Endothelial cell of umbilical vein (primary cell): ENCODE measurements around the gene MPG. TPM values are rescaled to one million over a fixed set of nuclear protein-coding genes. Genes with fewer than 3 reads are reported as not detected.

ENCODE experiments used
- BruUV-seq: library from RNA; stranded (reverse); fragments of 400-500 nt; replicated peaks from 2 replicates; lab custom pipeline; 2021; lab: Mats Ljungman, UMichigan
- CTCF ChIA-PET: fragments of 300-600, 350-600 bp; sonication (Branson Sonifier 250); formaldehyde crosslinking; loops from one replicate; lab custom pipeline; 2021; ENCODE audit warnings: antibody characterized with exemption, inconsistent platforms; lab: Charles Lee
- POLR2A ChIA-PET: fragments of 300-600, 350-600 bp; sonication (Branson Sonifier 250); formaldehyde crosslinking; loops from one replicate; lab custom pipeline; 2021; ENCODE audit warnings: antibody characterized with exemption, inconsistent platforms; lab: Charles Lee
- DNase-seq: peaks from one replicate; pipeline ENCODE4 v3.0.0-alpha.2; 2011; ENCODE audit warnings: low read depth, low spot score
- FAIRE-seq: peaks from 2 replicates; lab custom pipeline; 2011; peaks lifted over from hg19 to GRCh38; lab: Jason Lieb, UNC
- H2AFZ ChIP-seq: 2 replicates; pipeline ENCODE4 v1.6.0; 2012; ENCODE audit warnings: low read depth, low read length, control low read depth, inconsistent platforms
- H3K27ac ChIP-seq: 2 replicates; pipeline ENCODE4 v1.5.1; 2011; ENCODE audit warnings: low read depth, mild to moderate bottlenecking, control low read depth, low read length, moderate library complexity; ENCODE audit not compliant: insufficient read depth
- H3K27me3 ChIP-seq, 2 experiments: 2 replicates each; pipeline versions ENCODE4 v1.6.0 to v1.6.1; 2011; ENCODE audit warnings: low read length in 2 of 2, mixed read lengths in 1 of 2; ENCODE audit not compliant: control insufficient read depth in 2 of 2, insufficient read depth in 2 of 2
- H3K36me3 ChIP-seq, 2 experiments: 2 replicates in 1 of 2; 3 replicates in 1 of 2; pipeline ENCODE4 v1.5.1; 2011; ENCODE audit warnings: low read length in 2 of 2, mild to moderate bottlenecking in 1 of 2, moderate library complexity in 1 of 2; ENCODE audit not compliant: control insufficient read depth in 2 of 2, insufficient read depth in 2 of 2; ENCODE audit errors: extremely low read depth in 1 of 2
- H3K4me1 ChIP-seq: 3 replicates; pipeline ENCODE4 v1.5.1; 2011; ENCODE audit warnings: mild to moderate bottlenecking, low read length; ENCODE audit not compliant: control insufficient read depth, insufficient read depth; ENCODE audit errors: extremely low read depth
- H3K4me2 ChIP-seq: 2 replicates; pipeline ENCODE4 v1.6.1; 2011; ENCODE audit warnings: low read length, control low read depth, mixed read lengths; ENCODE audit not compliant: insufficient read depth
- H3K4me3 ChIP-seq, 3 experiments: fragments of 200-600 bp in 1 of 3; sonication (generic), shearing (Covaris generic) in 1 of 3; replicated peaks in 1 of 3; 2 replicates each; pipeline ENCODE4 v1.5.1; 2011 to 2016; ENCODE audit warnings: control low read depth in 3 of 3, low read length in 3 of 3, mild to moderate bottlenecking in 2 of 3, inconsistent platforms in 1 of 3, low read depth in 1 of 3, moderate library complexity in 1 of 3; ENCODE audit not compliant: insufficient read depth in 1 of 3
- H3K79me2 ChIP-seq: 2 replicates; pipeline ENCODE4 v1.6.0; 2012; ENCODE audit warnings: low read length, inconsistent platforms; ENCODE audit not compliant: control insufficient read depth, insufficient read depth
- H3K9ac ChIP-seq: replicated peaks from 2 replicates; pipeline ENCODE3; 2011; ENCODE audit warnings: low read length, control low read depth; ENCODE audit not compliant: insufficient read depth; ENCODE audit errors: extremely low read depth
- H3K9me1 ChIP-seq: replicated peaks from 3 replicates; pipeline ENCODE4 v1.6.0; 2011; ENCODE audit warnings: mild to moderate bottlenecking, low read length; ENCODE audit not compliant: control insufficient read depth, insufficient read depth; ENCODE audit errors: extremely low read depth
- H3K9me3 ChIP-seq: replicated peaks from 2 replicates; pipeline ENCODE4 v1.5.1; 2012; ENCODE audit warnings: low read length, inconsistent platforms; ENCODE audit not compliant: control insufficient read depth, insufficient read depth
- H4K20me1 ChIP-seq: replicated peaks from 2 replicates; pipeline ENCODE3; 2011; ENCODE audit warnings: mild to moderate bottlenecking, low read length; ENCODE audit not compliant: control insufficient read depth, insufficient read depth; ENCODE audit errors: extremely low read depth
- CTCF ChIP-seq, 2 donors: IDR thresholded peaks; 1 replicate in 1 of 2; 2 replicates in 1 of 2; pipeline ENCODE4 v1.5.1; 2011; ENCODE audit warnings: low read length in 2 of 2, mild to moderate bottlenecking in 2 of 2, moderate library complexity in 2 of 2, control low read depth in 1 of 2, inconsistent platforms in 1 of 2, low read depth in 1 of 2; ENCODE audit not compliant: insufficient read depth in 1 of 2; ENCODE audit errors: extremely low read depth in 1 of 2
- EZH2 ChIP-seq: IDR thresholded peaks from 2 replicates; pipeline ENCODE4 v1.6.1; 2012; ENCODE audit warnings: borderline replicate concordance, low read depth, mild to moderate bottlenecking, moderate library complexity, low read length, inconsistent platforms; ENCODE audit not compliant: severe bottlenecking
- FOS ChIP-seq: IDR thresholded peaks from 2 replicates; pipeline ENCODE4 v1.6.1; 2011; ENCODE audit warnings: mild to moderate bottlenecking, low read length, moderate library complexity, borderline replicate concordance; ENCODE audit not compliant: insufficient read depth
- GATA2 ChIP-seq: IDR thresholded peaks from 2 replicates; pipeline ENCODE4 v1.7.0; 2011; ENCODE audit warnings: low read depth, mild to moderate bottlenecking, moderate library complexity, mixed read lengths, low read length; ENCODE audit not compliant: insufficient read length, insufficient read depth
- JUN ChIP-seq: IDR thresholded peaks from 2 replicates; pipeline ENCODE4 v1.6.1; 2011; ENCODE audit warnings: borderline replicate concordance, low read depth; ENCODE audit not compliant: insufficient read length, insufficient read depth
- MAX ChIP-seq: IDR thresholded peaks from 2 replicates; pipeline ENCODE4 v1.6.1; 2011; ENCODE audit not compliant: insufficient read depth, insufficient read length
- MYC ChIP-seq: IDR thresholded peaks from one replicate; pipeline ENCODE4 v1.6.1; 2011; ENCODE audit warnings: mild to moderate bottlenecking, low read depth, low read length
- POLR2A ChIP-seq: IDR thresholded peaks from 2 replicates; pipeline ENCODE4 v1.6.1; 2012; ENCODE audit warnings: low read depth, mild to moderate bottlenecking, control low read depth, low read length
- POLR2AphosphoS5 ChIP-seq: IDR thresholded peaks from 2 replicates; pipeline ENCODE4 v1.6.1; 2012; ENCODE audit warnings: low read depth, mild to moderate bottlenecking, control low read depth, low read length, moderate library complexity; ENCODE audit not compliant: insufficient read depth
- dilution Hi-C: fragments of 300-500 bp; cut with MboI; formaldehyde crosslinking; loops from one replicate; pipeline ENCODE4 v1.15.0; 2019; ENCODE audit warnings: low sequenced_read_pairs; ENCODE audit not compliant: extremely low pct_ligation_motif_present
- intact Hi-C: fragments of 100-400 bp; cut with micrococcal nuclease; formaldehyde crosslinking; loops from one replicate; pipeline ENCODE4 v1.10.0; 2022
- polyA plus RNA-seq, 4 experiments: library from polyadenylated mRNA; depleted of rRNA in 3 of 4; stranded (reverse) in 3 of 4; unstranded in 1 of 4; fragments of >200 nt; gene quantifications; 2 replicates each; pipeline versions ENCODE4 v1.2.1 to v1.2.3, GENCODE V29; 2011 to 2012; ENCODE audit warnings: missing spikeins in 1 of 4
- total RNA-seq: library from RNA; stranded (reverse); gene quantifications from 2 replicates; pipeline ENCODE4 v1.2.3, GENCODE V29; 2021

MPG gene
- total and polyA plus RNA-seq, 2 donors (not counting 3 experiments of a cell fraction or from before 2014, with no cell fraction given), result 70.5 to 140 TPM

GRCh38 chr16:44655-45054 lies 33.4 kb upstream of the MPG start:
- FAIRE-seq (no peak), DNase-seq (no peak)
- TF ChIP-seq MYC, result no peak
- no peak for TF ChIP-seq POLR2AphosphoS5
- TF ChIP-seq EZH2, result no peak
- no peak for TF ChIP-seq MAX
- no peak for TF ChIP-seq FOS
- no peak for TF ChIP-seq JUN
- TF ChIP-seq POLR2A, result no peak
- no peak for TF ChIP-seq CTCF (IDR thresholded peaks at IDR 0.05; ENCODE audit: extremely low read depth in 1 of 2, insufficient read depth in 1 of 2, low read depth in 1 of 2, low read length in 2 of 2)
- TF ChIP-seq GATA2, result no peak
- ChIA-PET POLR2A (no interaction called here), CTCF (interaction anchor here (0.7 to 1.9 kb wide), 2 partner anchors 8 to 63 kb away, joined by 3 to 4 read pairs; partner anchors contain the start of gene POLR3K)
- H3K27ac ChIP-seq, result no peak overlapping the region
- no peaks in the 10 kb centered on the region for H3K4me1 ChIP-seq
- intact Hi-C loops (no loop called here), dilution Hi-C loops (no loop called here)
- no peaks in the 10 kb centered on the region for H3K9me3 ChIP-seq
- no peak overlapping the region for H2AFZ ChIP-seq
- no peak overlapping the region for H3K4me3 ChIP-seq
- H3K79me2 ChIP-seq, result no peaks in the 10 kb centered on the region
- no TSS peak for BruUV-seq
- no peaks in the 10 kb centered on the region for H4K20me1 ChIP-seq
- H3K4me2 ChIP-seq, result no peak overlapping the region
- no peaks in the 10 kb centered on the region for H3K9me1 ChIP-seq
- H3K9ac ChIP-seq, result no peak overlapping the region
- no peaks in the 10 kb centered on the region for H3K27me3 ChIP-seq
- H3K36me3 ChIP-seq, result peaks cover 3 to 7% of the 10 kb centered on the region in 2 experiments
